ENCODE measurements around the gene ZAP70. TPM values are rescaled to one million over a fixed set of nuclear protein-coding genes. Genes with fewer than 3 reads are reported as not detected.

Gene ZAP70
- total and polyA plus RNA-seq, 10 of the 15 experiments (the other 5 are each of a cell fraction or from before 2014, with no cell fraction given) = 0.18 to 2.9 (median 1.2) TPM; not detected in 1

GRCh38 chr2:97708608-97709007 lies 4.8 kb upstream of the ZAP70 start:
- 55% methylated on average over 8 of the region's 8 CpGs for WGBS (ENCODE audit: insufficient coverage, insufficient replicate concordance, low lambda C conversion rate, missing lambda C conversion rate)
- no peak for FAIRE-seq
- no peak overlapping the region for H3K27ac ChIP-seq (ENCODE audit: control insufficient read depth, insufficient read depth)
- H2AFZ ChIP-seq (ENCODE audit: control insufficient read depth, low read depth, low read length) = no peak overlapping the region
- DNase-seq (ENCODE audit: low read depth, low spot score) = no peak
- POLR2A ChIA-PET = interaction anchor here (0.7 kb wide), 1 partner anchor 43 kb away, joined by 3 read pairs; no protein-coding TSS in a partner anchor
- TF ChIP-seq SUPT20H (IDR thresholded peaks at IDR 0.05; ENCODE audit: borderline replicate concordance, control insufficient read depth, low read depth, low read length) (no peak), MEF2A (IDR thresholded peaks at IDR 0.05; ENCODE audit: insufficient read depth, low read depth, low read length) (no peak), ESRRA (IDR thresholded peaks at IDR 0.05; ENCODE audit: low read length) (no peak), SREBF1 (IDR thresholded peaks at IDR 0.05; ENCODE audit: low read length) (no peak), BACH1 (IDR thresholded peaks at IDR 0.05; ENCODE audit: borderline replicate concordance) (no peak), NFYB (IDR thresholded peaks at IDR 0.05; ENCODE audit: insufficient read depth, low read depth, low read length) (peak; percentile 60), CEBPB (IDR thresholded peaks at IDR 0.05; ENCODE audit: borderline replicate concordance in 1 of 2, low read depth in 2 of 2, low read length in 2 of 2) (no peak), GABPA (IDR thresholded peaks at IDR 0.05; ENCODE audit: low read depth) (no peak), USF1 (IDR thresholded peaks at IDR 0.05; ENCODE audit: borderline replicate concordance, extremely low read length, insufficient read depth, low read depth, low read length) (peak; percentile 13)
- no peaks in the 10 kb centered on the region for H3K9me3 ChIP-seq (replicated peaks; ENCODE audit: control insufficient read depth, insufficient read depth, low read length)
- no peak overlapping the region for H3K4me2 ChIP-seq (ENCODE audit: control insufficient read depth, insufficient read depth)
- SMC1A ChIA-PET (ENCODE audit: uncharacterized antibody, unreplicated experiment) = interaction anchor here (1.6 to 2.9 kb wide), 3 partner anchors 9 to 676 kb away, joined by 3 to 15 read pairs (median 6); no protein-coding TSS in a partner anchor
- CTCF ChIA-PET = interaction anchor here (1.2 to 4.0 kb wide), 6 partner anchors 10 to 677 kb away, joined by 3 to 40 read pairs (median 4); no protein-coding TSS in a partner anchor
- no peaks in the 10 kb centered on the region for H4K20me1 ChIP-seq (ENCODE audit: control insufficient read depth, insufficient read depth)
- RAD21 ChIA-PET (ENCODE audit: unreplicated experiment) = interaction anchor here (0.8 to 3.5 kb wide), 4 partner anchors 10 to 676 kb away, joined by 3 to 15 read pairs (median 5); no protein-coding TSS in a partner anchor
- in situ Hi-C loops (cut with MboI) (no loop called here), intact Hi-C loops (cut with micrococcal nuclease; ENCODE audit: unreplicated experiment) (loop anchor here (10.0 kb wide), 1 partner anchor 476 kb away; no protein-coding TSS in a partner anchor)
- H3K79me2 ChIP-seq (ENCODE audit: control insufficient read depth, insufficient read depth, low read length) = no peaks in the 10 kb centered on the region
- H3K4me1 ChIP-seq (ENCODE audit: control insufficient read depth, insufficient read depth, low read length) = 0 out of 2 replicates have a peak, but pooled peaks cover 3% of the 10 kb centered on the region
- no peaks in the 10 kb centered on the region for H3K36me3 ChIP-seq (ENCODE audit: control insufficient read depth in 2 of 2, insufficient read depth in 2 of 2, low read length in 1 of 2)
- no TSS peak for BruUV-seq (replicated peaks)
- peak; percentile 46 for ATAC-seq
- H3K27me3 ChIP-seq (replicated peaks in 1 of 2; ENCODE audit: control insufficient read depth in 2 of 2, insufficient read depth in 2 of 2, low read length in 1 of 2) = no peaks in the 10 kb centered on the region
- no peak overlapping the region for H3K4me3 ChIP-seq
- no peak overlapping the region for H3K9ac ChIP-seq (ENCODE audit: control insufficient read depth, insufficient read depth, low read length)
